Keratinocyte (primary cell): ENCODE results near the gene ADAMTS2. TPM values are rescaled to one million over a fixed set of nuclear protein-coding genes. Genes with fewer than 3 reads are reported as not detected.

Experiments
- DNase-seq: peaks from one replicate; pipeline ENCODE4 v3.0.0-alpha.2; 2011; ENCODE audit warnings: low read depth, missing footprints, low spot score
- FAIRE-seq: peaks from 2 replicates; lab custom pipeline; 2011; peaks lifted over from hg19 to GRCh38; lab: Jason Lieb, UNC
- H2AFZ ChIP-seq: 2 replicates; pipeline ENCODE4 v1.6.0; 2012; ENCODE audit warnings: low read length, control low read depth, inconsistent platforms; ENCODE audit not compliant: control insufficient read depth
- H3K27ac ChIP-seq: 2 replicates; pipeline ENCODE4 v1.5.1; 2011; ENCODE audit warnings: low read length; ENCODE audit not compliant: control insufficient read depth, insufficient read depth
- H3K27me3 ChIP-seq: 3 replicates; pipeline ENCODE4 v1.6.0; 2011; ENCODE audit warnings: low read length; ENCODE audit not compliant: control insufficient read depth, insufficient read depth; ENCODE audit errors: extremely low read depth
- H3K36me3 ChIP-seq, 2 experiments: 2 replicates in 1 of 2; 3 replicates in 1 of 2; pipeline ENCODE4 v1.5.1; 2011; ENCODE audit warnings: low read length in 2 of 2, mild to moderate bottlenecking in 1 of 2; ENCODE audit not compliant: control insufficient read depth in 2 of 2, insufficient read depth in 2 of 2; ENCODE audit errors: extremely low read depth in 1 of 2
- H3K4me1 ChIP-seq: 3 replicates; pipeline ENCODE4 v1.5.1; 2011; ENCODE audit warnings: low read length; ENCODE audit not compliant: control insufficient read depth, insufficient read depth; ENCODE audit errors: extremely low read depth
- H3K4me2 ChIP-seq: 3 replicates; pipeline ENCODE4 v1.6.0; 2011; ENCODE audit warnings: low read depth, low read length; ENCODE audit not compliant: control insufficient read depth, insufficient read depth; ENCODE audit errors: extremely low read depth
- H3K4me3 ChIP-seq, 3 experiments: fragments of 200-600 bp in 1 of 3; sonication (generic) in 1 of 3; 2 replicates in 2 of 3; 3 replicates in 1 of 3; pipeline ENCODE4 v1.5.1; 2011 to 2016; ENCODE audit warnings: low read length in 3 of 3, mild to moderate bottlenecking in 3 of 3, control low read depth in 2 of 3, inconsistent platforms in 1 of 3, low read depth in 1 of 3, mixed read lengths in 1 of 3, mixed run types in 1 of 3, moderate library complexity in 1 of 3; ENCODE audit not compliant: control insufficient read depth in 2 of 3, insufficient read depth in 2 of 3; ENCODE audit errors: extremely low read depth in 1 of 3
- H3K79me2 ChIP-seq: 2 replicates; pipeline ENCODE4 v1.6.0; 2012; ENCODE audit warnings: low read length; ENCODE audit not compliant: control insufficient read depth, insufficient read depth
- H3K9ac ChIP-seq: 3 replicates; pipeline ENCODE4 v1.6.0; 2011; ENCODE audit warnings: low read length; ENCODE audit not compliant: control insufficient read depth, insufficient read depth; ENCODE audit errors: extremely low read depth
- H3K9me1 ChIP-seq: 3 replicates; pipeline ENCODE4 v1.6.0; 2011; ENCODE audit warnings: low read length; ENCODE audit not compliant: control insufficient read depth, insufficient read depth; ENCODE audit errors: extremely low read depth
- H3K9me3 ChIP-seq: 2 replicates; pipeline ENCODE4 v1.5.1; 2012; ENCODE audit warnings: low read depth, low read length; ENCODE audit not compliant: control insufficient read depth
- H4K20me1 ChIP-seq: 3 replicates; pipeline ENCODE4 v1.6.0; 2011; ENCODE audit warnings: low read length; ENCODE audit not compliant: control insufficient read depth, insufficient read depth; ENCODE audit errors: extremely low read depth
- CTCF ChIP-seq, 3 experiments: IDR thresholded peaks in 1 of 3; conservative IDR thresholded peaks in 1 of 3; optimal IDR thresholded peaks in 1 of 3; 2 replicates in 2 of 3; 3 replicates in 1 of 3; pipeline versions ENCODE3 to v1.5.1; 2011; ENCODE audit warnings: low read length in 3 of 3, mild to moderate bottlenecking in 3 of 3, moderate library complexity in 2 of 3, control low read depth in 1 of 3, inconsistent platforms in 1 of 3; ENCODE audit not compliant: insufficient read depth in 2 of 3; ENCODE audit errors: extremely low read depth in 1 of 3
- EZH2 ChIP-seq: IDR thresholded peaks from one replicate; pipeline ENCODE4 v1.6.1; 2012; ENCODE audit warnings: inconsistent platforms, mild to moderate bottlenecking, low read length, moderate library complexity
- dilution Hi-C: fragments of 300-500 bp; cut with MboI; formaldehyde crosslinking; loops from one replicate; pipeline ENCODE4 v1.7.0; 2020; ENCODE audit warnings: low sequenced_read_pairs; ENCODE audit not compliant: extremely low pct_ligation_motif_present
- polyA plus RNA-seq, 5 experiments: library from polyadenylated mRNA; depleted of rRNA in 3 of 5; stranded (reverse) in 3 of 5; stranded (forward) in 1 of 5; unstranded in 1 of 5; fragments of >200 nt; gene quantifications; 1 replicate in 1 of 5; 2 replicates in 3 of 5; 3 replicates in 1 of 5; pipeline versions ENCODE4 v1.2.1 to v1.2.3, GENCODE V29; 2011 to 2012; ENCODE audit warnings: missing spikeins in 2 of 5, low read depth in 1 of 5, low replicate concordance in 1 of 5

ADAMTS2 gene
- polyA plus RNA-seq, 1 donor (not counting 4 experiments of a cell fraction or from before 2014, with no cell fraction given), result not detected

- dilution Hi-C loops, result no loop called here
- TF ChIP-seq EZH2 (no peak), CTCF (optimal IDR thresholded peaks at IDR 0.05 in 1 of 3, IDR thresholded peaks at IDR 0.05 in 1 of 3, conservative IDR thresholded peaks at IDR 0.05 in 1 of 3; ENCODE audit: extremely low read depth in 1 of 3, insufficient read depth in 2 of 3, low read length in 3 of 3) (no peak)
- no peaks in the 10 kb centered on the region for H3K27me3 ChIP-seq
- DNase-seq (no peak), FAIRE-seq (no peak)
- H3K9me1 ChIP-seq, result no peaks in the 10 kb centered on the region
- H3K79me2 ChIP-seq, result no peaks in the 10 kb centered on the region
- peaks cover 10% of the 10 kb centered on the region for H3K9me3 ChIP-seq
- H3K4me3 ChIP-seq, result no peak overlapping the region
- H3K27ac ChIP-seq, result no peak overlapping the region
- H3K9ac ChIP-seq, result no peak overlapping the region
- H3K4me2 ChIP-seq, result no peak overlapping the region
- no peaks in the 10 kb centered on the region for H3K36me3 ChIP-seq
- H4K20me1 ChIP-seq, result no peaks in the 10 kb centered on the region
- H2AFZ ChIP-seq, result no peak overlapping the region
- H3K4me1 ChIP-seq, result no peaks in the 10 kb centered on the region
Observed at GRCh38 chr5:179369530-179369884, 24.2 kb upstream of the ADAMTS2 start.

DNA sequence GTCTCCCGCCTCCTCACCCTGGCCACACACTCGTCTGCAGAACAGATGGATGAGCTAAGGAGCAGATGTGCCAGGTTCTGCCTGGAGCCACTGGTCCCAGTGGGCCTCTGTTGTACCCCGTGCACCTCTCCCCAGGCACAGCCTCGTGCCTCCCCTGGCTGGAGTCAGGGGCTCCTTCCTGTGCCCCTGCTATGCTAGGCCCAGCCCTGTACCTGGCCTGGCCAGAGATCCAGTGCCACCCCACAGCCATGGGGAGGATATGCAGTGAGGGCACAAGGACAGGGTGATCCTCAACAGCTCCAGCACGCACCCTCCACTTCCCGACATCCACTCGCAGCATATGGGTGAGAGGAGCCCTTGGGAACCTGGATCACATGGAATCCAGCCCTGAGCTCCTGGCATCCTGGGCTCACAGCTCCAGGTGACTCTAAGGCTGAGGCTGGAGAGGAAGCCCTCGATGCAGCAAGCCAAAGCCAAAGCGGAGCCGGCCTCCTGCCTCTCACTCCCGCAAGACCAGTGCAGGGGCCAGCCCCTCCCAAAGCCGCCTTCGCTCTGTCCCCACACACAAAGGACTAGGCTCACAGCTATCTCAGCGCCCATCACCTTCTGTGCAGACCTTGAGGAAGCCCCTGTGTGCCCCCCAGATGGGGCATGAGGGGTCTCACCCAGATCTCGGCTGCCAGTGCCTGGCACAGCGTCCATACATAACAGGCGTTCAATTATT is 23.7 kb upstream of the ADAMTS2 start:
- dilution Hi-C loops, result no loop called here
- H4K20me1 ChIP-seq, result no peaks in the 10 kb centered on the region
- TF ChIP-seq CTCF (optimal IDR thresholded peaks at IDR 0.05 in 1 of 3, IDR thresholded peaks at IDR 0.05 in 1 of 3, conservative IDR thresholded peaks at IDR 0.05 in 1 of 3; ENCODE audit: extremely low read depth in 1 of 3, insufficient read depth in 2 of 3, low read length in 3 of 3) (no peak), EZH2 (no peak)
- H3K9me1 ChIP-seq, result no peaks in the 10 kb centered on the region
- H3K4me3 ChIP-seq, result no peak overlapping the region
- H3K36me3 ChIP-seq, result no peaks in the 10 kb centered on the region
- H3K79me2 ChIP-seq, result no peaks in the 10 kb centered on the region
- H2AFZ ChIP-seq, result no peak overlapping the region
- no peak overlapping the region for H3K9ac ChIP-seq
- no peak overlapping the region for H3K27ac ChIP-seq
- H3K27me3 ChIP-seq, result no peaks in the 10 kb centered on the region
- H3K4me1 ChIP-seq, result no peaks in the 10 kb centered on the region
- no peak overlapping the region for H3K4me2 ChIP-seq
- H3K9me3 ChIP-seq, result peaks cover 5% of the 10 kb centered on the region
- DNase-seq (no peak), FAIRE-seq (no peak)
